ENCODE results near the gene CSGALNACT2. TPM values are rescaled to one million over a fixed set of nuclear protein-coding genes. Genes with fewer than 3 reads are reported as not detected.
"Not testable (repeated sequence)": the region's sequence is repeated elsewhere in the genome, so short reads cannot be mapped to it uniquely, and the experiment has no call there.

The CSGALNACT2 gene
- total RNA-seq, 2 donors from 2014 or later, result 3.5 to 8.2 TPM

DNA sequence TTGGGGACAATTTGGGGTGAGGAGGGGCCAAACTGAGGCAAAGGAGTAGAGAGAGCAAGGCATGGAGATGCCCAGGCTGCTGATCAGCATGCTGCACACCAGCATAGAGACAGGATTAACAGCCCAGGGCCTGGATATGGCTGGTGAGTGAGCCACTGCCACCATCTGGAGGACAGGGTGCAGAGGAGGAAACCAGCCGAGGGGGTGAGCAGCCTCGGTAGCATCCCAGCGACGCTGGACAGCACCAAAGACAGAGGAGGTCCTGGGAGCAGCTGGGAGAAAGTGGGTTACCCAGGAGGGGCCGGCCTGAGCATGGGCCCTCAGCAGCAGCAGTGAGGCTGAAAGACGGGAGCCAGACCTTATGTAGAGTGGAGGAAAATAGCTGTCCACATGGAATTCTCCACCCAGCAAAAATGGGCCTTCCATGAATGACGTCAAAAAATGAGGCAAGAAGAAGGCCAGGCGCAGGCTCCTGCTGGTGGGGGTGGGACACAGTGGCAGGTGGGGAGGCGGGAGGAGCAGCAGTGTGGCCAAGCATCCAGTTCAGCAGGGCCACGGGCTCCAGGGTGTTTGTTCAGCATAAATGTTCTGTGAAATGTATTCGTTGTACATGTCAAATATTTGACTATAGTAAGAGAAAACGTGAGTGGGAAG, 44.7 kb upstream of the CSGALNACT2 start:
- DNase-seq, result no peak
- H3K27me3 ChIP-seq, result no peaks in the 10 kb centered on the region
- intact Hi-C loops (cut with DNase I), result no loop called here
- H3K9me3 ChIP-seq, result no peaks in the 10 kb centered on the region
- H3K27ac ChIP-seq, result no peak overlapping the region
- TF ChIP-seq, protein P1, sequence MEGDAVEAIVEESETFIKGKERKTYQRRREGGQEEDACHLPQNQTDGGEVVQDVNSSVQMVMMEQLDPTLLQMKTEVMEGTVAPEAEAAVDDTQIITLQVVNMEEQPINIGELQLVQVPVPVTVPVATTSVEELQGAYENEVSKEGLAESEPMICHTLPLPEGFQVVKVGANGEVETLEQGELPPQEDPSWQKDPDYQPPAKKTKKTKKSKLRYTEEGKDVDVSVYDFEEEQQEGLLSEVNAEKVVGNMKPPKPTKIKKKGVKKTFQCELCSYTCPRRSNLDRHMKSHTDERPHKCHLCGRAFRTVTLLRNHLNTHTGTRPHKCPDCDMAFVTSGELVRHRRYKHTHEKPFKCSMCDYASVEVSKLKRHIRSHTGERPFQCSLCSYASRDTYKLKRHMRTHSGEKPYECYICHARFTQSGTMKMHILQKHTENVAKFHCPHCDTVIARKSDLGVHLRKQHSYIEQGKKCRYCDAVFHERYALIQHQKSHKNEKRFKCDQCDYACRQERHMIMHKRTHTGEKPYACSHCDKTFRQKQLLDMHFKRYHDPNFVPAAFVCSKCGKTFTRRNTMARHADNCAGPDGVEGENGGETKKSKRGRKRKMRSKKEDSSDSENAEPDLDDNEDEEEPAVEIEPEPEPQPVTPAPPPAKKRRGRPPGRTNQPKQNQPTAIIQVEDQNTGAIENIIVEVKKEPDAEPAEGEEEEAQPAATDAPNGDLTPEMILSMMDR (IDR thresholded peaks at IDR 0.05), result no peak
- H3K9ac ChIP-seq (ENCODE audit: low read depth in 2 of 2, low read length in 2 of 2), result no peak overlapping the region
- H3K4me3 ChIP-seq, result no peak overlapping the region
- no peaks in the 10 kb centered on the region for H3K36me3 ChIP-seq
- no peaks in the 10 kb centered on the region for H3K4me1 ChIP-seq

DNA sequence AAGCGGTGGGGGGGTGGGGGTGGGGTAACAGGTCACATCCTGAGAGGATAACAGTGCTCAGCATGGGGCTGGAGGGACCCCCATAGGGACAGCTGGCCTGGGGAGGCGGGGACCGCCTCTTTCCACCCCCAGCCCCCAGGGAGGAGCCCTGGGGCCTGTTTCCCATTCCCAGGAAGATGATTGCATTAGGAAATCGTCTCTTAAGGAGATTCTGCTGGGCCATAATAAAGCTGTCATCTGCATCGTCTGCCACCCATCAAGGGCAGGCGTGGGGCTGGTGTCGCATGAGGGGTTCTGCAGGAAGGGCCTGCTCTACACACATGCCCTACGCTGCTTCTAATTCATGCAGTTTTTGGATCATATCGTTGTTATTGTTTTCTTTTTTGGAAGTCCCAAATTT, 44.2 kb upstream of the CSGALNACT2 start:
- H3K4me1 ChIP-seq, result no peaks in the 10 kb centered on the region
- no peak for DNase-seq
- H3K36me3 ChIP-seq, result no peaks in the 10 kb centered on the region
- intact Hi-C loops (cut with DNase I), result no loop called here
- H3K27me3 ChIP-seq, result no peaks in the 10 kb centered on the region
- H3K27ac ChIP-seq, result no peak overlapping the region
- TF ChIP-seq, protein P1 (IDR thresholded peaks at IDR 0.05), result no peak
- H3K4me3 ChIP-seq, result no peak overlapping the region
- H3K9me3 ChIP-seq, result no peaks in the 10 kb centered on the region
- no peak overlapping the region for H3K9ac ChIP-seq (ENCODE audit: low read depth in 2 of 2, low read length in 2 of 2)

DNA sequence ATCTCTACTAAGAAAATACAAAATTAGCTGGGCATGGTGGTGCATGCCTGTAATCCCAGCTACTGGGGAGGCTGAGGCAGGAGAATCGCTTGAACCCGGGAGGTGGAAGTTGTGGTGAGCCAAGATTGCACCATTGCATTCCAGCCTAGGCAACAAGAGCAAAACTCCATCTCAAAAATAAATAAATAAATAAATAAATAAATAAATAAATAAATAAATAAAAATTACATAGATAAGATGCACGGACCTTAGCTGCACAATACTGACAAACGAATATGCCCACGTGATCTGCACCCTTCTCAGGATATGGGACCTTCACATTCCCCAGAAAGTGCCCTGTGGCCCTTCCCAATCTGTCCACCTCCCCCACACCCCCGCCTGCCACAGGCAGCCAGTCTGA, 38.9 kb upstream of the CSGALNACT2 start:
- H3K36me3 ChIP-seq; H3K27me3 ChIP-seq; intact Hi-C loops (cut with DNase I); H3K9me3 ChIP-seq; H3K4me1 ChIP-seq; DNase-seq; H3K9ac ChIP-seq (ENCODE audit: low read depth in 2 of 2, low read length in 2 of 2); H3K27ac ChIP-seq; H3K4me3 ChIP-seq: not testable (repeated sequence)

GRCh38 chr10:43099928-43100327, 38.3 kb upstream of the CSGALNACT2 start:
- intact Hi-C loops (cut with DNase I), result loop anchor here (10.0 kb wide), 2 partner anchors 345 to 545 kb away; no protein-coding TSS in a partner anchor
- Histone ChIP-seq H3K9me3 (no peaks in the 10 kb centered on the region), H3K9ac (ENCODE audit: low read depth in 2 of 2, low read length in 2 of 2) (no peak overlapping the region), H3K36me3 (no peaks in the 10 kb centered on the region), H3K4me1 (peaks cover 6% of the 10 kb centered on the region), H3K27ac (no peak overlapping the region), H3K4me3 (no peak overlapping the region), H3K27me3 (peaks cover 8% of the 10 kb centered on the region)
- DNase-seq, result no peak
- TF ChIP-seq, protein P1 (IDR thresholded peaks at IDR 0.05), result no peak

DNA sequence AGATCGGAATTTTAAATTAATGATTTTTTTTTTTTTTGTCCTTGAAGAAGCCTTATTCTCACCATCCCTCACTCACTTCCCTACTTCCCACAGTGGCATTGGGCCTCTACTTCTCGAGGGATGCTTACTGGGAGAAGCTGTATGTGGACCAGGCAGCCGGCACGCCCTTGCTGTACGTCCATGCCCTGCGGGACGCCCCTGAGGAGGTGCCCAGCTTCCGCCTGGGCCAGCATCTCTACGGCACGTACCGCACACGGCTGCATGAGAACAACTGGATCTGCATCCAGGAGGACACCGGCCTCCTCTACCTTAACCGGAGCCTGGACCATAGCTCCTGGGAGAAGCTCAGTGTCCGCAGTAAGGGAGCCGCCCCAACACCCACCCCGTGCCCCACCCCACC, 37.9 kb upstream of the CSGALNACT2 start:
- DNase-seq, result no peak
- Histone ChIP-seq H3K27ac (no peak overlapping the region), H3K9ac (ENCODE audit: low read depth in 2 of 2, low read length in 2 of 2) (no peak overlapping the region), H3K4me1 (peaks cover 7% of the 10 kb centered on the region), H3K4me3 (no peak overlapping the region), H3K9me3 (no peaks in the 10 kb centered on the region), H3K27me3 (peaks cover 12% of the 10 kb centered on the region), H3K36me3 (no peaks in the 10 kb centered on the region)
- TF ChIP-seq, protein P1 (IDR thresholded peaks at IDR 0.05), result no peak
- intact Hi-C loops (cut with DNase I), result loop anchor here (10.0 kb wide), 2 partner anchors 346 to 546 kb away; no protein-coding TSS in a partner anchor

DNA sequence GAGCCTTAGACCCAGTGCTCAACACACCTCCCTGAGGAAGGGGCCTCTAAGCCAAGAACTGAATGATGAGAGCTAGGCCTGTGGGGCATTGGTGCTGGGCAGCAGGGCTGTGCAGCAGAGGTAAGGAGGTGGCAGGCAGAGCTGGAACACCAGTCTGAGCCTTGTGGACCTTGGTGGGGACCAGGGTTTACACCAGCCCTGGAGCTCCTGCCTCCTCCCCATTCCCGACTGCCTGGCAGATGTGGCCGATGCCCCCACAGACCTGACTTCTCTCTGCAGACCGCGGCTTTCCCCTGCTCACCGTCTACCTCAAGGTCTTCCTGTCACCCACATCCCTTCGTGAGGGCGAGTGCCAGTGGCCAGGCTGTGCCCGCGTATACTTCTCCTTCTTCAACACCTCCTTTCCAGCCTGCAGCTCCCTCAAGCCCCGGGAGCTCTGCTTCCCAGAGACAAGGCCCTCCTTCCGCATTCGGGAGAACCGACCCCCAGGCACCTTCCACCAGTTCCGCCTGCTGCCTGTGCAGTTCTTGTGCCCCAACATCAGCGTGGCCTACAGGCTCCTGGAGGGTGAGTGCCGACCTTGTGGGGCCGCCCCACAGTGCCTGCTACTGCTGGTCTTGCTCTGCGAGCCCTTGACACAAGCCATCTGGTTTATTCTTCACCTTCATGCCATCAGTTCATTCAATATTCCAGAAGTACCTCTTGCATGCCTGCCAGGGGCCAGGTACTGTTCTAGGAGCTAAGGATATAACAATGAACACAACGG, 36.0 kb upstream of the CSGALNACT2 start:
- no peak for DNase-seq
- peaks cover 12% of the 10 kb centered on the region for H3K27me3 ChIP-seq
- intact Hi-C loops (cut with DNase I), result loop anchor here (10.0 kb wide), 2 partner anchors 347 to 547 kb away; no protein-coding TSS in a partner anchor
- H3K9ac ChIP-seq (ENCODE audit: low read depth in 2 of 2, low read length in 2 of 2), result no peak overlapping the region
- no peak overlapping the region for H3K4me3 ChIP-seq
- no peak overlapping the region for H3K27ac ChIP-seq
- TF ChIP-seq, protein P1 (IDR thresholded peaks at IDR 0.05), result no peak
- H3K4me1 ChIP-seq, result peaks cover 7% of the 10 kb centered on the region
- H3K36me3 ChIP-seq, result no peaks in the 10 kb centered on the region
- no peaks in the 10 kb centered on the region for H3K9me3 ChIP-seq

All from colonic mucosa (tissue), 4 donors.